ENCODE results near the gene ZBED3.
"Not testable (repeated sequence)": the region's sequence is repeated elsewhere in the genome, so short reads cannot be mapped to it uniquely, and the experiment has no call there.

GRCh38 chr5:77107035-77107434 lies 19.9 kb upstream of the ZBED3 start:
- TF ChIP-seq EP300 (conservative IDR thresholded peaks at IDR 0.05; ENCODE audit: poor library complexity, severe bottlenecking); EZH2 (IDR thresholded peaks at IDR 0.05; ENCODE audit: borderline replicate concordance, insufficient read depth, low read length, poor library complexity, severe bottlenecking); CTCF (IDR thresholded peaks at IDR 0.05; ENCODE audit: poor library complexity, severe bottlenecking); RAD21 (conservative IDR thresholded peaks at IDR 0.05); MXI1 (conservative IDR thresholded peaks at IDR 0.05; ENCODE audit: poor library complexity, severe bottlenecking); REST (IDR thresholded peaks at IDR 0.05; ENCODE audit: borderline replicate concordance): not testable (repeated sequence)
